GM12864 (cell line): ENCODE data around the gene ACE.

Experiments used
- DNase-seq: peaks from one replicate; pipeline ENCODE4 v3.0.0-alpha.2; 2011; ENCODE audit warnings: low read depth
- H3K4me3 ChIP-seq: 2 replicates; pipeline ENCODE4 v1.5.1; 2011; ENCODE audit warnings: mild to moderate bottlenecking, low read depth, low read length, control low read depth
- TF ChIP-seq, protein P1 (sequence below): IDR thresholded peaks from 2 replicates; pipeline ENCODE4 v1.5.1; 2011; ENCODE audit warnings: low read depth, mild to moderate bottlenecking, moderate library complexity, low read length, control low read depth, inconsistent platforms; ENCODE audit errors: missing control alignments

ACE gene

DNA sequence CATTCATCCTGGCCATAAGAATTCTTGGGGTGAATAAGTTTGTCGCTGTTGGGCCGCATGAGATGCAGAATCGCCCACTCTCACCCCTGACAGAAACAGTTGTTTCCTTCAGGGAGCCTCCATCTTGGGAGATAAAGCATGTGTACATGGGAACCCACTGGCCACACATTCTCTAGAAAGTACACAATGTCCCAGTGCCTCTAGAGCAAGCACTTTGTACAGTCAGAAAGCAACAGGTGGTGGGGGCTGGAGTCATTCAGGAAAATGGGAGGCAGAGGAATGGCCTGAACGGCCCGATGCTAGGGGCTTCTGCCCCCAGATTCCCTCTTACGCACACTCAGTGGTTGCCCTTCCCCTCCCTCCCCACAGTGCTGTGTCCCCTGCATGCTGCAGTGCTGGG lies 16.1 kb downstream of the ACE start:
- DNase-seq, result no peak
- no peak overlapping the region for H3K4me3 ChIP-seq
- TF ChIP-seq, protein P1, sequence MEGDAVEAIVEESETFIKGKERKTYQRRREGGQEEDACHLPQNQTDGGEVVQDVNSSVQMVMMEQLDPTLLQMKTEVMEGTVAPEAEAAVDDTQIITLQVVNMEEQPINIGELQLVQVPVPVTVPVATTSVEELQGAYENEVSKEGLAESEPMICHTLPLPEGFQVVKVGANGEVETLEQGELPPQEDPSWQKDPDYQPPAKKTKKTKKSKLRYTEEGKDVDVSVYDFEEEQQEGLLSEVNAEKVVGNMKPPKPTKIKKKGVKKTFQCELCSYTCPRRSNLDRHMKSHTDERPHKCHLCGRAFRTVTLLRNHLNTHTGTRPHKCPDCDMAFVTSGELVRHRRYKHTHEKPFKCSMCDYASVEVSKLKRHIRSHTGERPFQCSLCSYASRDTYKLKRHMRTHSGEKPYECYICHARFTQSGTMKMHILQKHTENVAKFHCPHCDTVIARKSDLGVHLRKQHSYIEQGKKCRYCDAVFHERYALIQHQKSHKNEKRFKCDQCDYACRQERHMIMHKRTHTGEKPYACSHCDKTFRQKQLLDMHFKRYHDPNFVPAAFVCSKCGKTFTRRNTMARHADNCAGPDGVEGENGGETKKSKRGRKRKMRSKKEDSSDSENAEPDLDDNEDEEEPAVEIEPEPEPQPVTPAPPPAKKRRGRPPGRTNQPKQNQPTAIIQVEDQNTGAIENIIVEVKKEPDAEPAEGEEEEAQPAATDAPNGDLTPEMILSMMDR, result no peak

DNA sequence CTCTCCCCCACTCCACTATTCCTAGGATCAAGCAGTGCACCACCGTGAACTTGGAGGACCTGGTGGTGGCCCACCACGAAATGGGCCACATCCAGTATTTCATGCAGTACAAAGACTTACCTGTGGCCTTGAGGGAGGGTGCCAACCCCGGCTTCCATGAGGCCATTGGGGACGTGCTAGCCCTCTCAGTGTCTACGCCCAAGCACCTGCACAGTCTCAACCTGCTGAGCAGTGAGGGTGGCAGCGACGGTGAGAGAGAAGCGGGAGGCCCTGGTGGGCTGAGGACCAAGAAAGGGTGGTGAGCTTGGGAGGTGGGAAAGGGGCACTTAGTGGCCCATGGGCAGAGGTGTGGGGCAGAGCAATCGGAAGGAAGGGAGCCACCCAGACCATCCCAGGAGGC lies 16.6 kb downstream of the ACE start:
- DNase-seq, result no peak
- TF ChIP-seq, protein P1, result no peak

DNA sequence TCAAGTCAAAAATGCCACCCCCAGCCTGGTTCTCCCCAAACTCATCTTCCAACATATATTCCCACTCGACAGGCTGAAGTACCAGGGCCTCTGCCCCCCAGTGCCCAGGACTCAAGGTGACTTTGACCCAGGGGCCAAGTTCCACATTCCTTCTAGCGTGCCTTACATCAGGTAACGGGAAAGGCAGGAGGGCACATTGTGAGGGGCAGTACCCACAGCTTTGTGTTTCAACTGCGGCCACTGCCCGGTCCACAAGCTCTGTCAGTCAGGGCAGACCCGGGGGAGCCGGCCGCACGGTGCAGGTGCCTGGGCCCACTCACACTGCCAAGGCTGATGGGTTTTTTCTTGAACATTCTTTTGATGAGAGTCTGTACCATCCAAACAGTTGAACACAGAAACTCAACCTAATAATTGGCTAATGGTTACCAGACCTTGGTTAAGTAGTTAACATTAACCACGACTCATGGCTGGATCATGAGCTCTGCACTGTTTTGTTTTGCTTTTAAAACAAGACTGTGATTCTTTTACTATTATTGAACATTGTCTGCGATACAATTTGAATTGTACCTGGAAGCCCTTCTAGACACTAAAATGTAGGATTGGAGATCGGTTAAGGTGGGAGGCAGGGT lies 17.6 kb downstream of the ACE start:
- H3K4me3 ChIP-seq, result no peak overlapping the region
- TF ChIP-seq, protein P1, result no peak
- DNase-seq, result no peak

More for the DNA sequence above, 16.6 kb downstream of the ACE start:
- no peak overlapping the region for H3K4me3 ChIP-seq

DNA sequence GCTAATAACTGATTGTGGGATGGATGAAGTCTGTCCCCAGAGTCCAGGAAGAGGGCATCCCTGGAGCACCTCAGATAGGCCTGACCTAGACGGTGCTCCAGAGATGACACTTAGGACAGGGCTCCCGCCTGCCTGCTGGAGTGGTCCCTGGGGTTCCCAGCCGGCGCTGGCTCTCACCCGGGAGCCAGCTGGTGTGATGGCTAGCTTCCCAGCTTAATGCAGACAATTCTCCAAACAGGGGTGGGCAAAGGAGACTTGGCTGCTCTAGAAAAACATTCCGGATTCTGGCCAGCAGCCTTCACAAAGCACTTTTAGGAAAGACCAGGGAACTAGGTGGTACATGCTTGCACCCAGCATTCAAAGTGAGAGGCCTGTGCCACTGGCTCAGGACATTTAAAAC lies 18.6 kb downstream of the ACE start:
- no peak overlapping the region for H3K4me3 ChIP-seq
- DNase-seq, result no peak
- TF ChIP-seq, protein P1, result no peak

DNA sequence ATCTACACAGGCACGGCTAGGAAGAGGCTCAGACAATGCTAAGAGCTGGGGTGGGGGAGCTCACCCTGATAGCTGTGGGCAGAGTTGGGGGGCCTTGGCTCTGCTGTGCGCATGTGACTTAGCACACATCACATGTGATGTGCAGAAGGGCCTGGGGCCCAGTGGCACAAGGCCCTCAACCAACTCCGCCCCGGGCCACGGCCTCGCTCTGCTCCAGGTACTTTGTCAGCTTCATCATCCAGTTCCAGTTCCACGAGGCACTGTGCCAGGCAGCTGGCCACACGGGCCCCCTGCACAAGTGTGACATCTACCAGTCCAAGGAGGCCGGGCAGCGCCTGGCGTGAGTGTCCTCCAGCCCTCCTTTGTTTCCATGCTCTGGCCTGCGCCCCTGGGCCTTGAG lies 19.3 kb downstream of the ACE start:
- no peak for DNase-seq
- TF ChIP-seq, protein P1, result no peak
- no peak overlapping the region for H3K4me3 ChIP-seq

DNA sequence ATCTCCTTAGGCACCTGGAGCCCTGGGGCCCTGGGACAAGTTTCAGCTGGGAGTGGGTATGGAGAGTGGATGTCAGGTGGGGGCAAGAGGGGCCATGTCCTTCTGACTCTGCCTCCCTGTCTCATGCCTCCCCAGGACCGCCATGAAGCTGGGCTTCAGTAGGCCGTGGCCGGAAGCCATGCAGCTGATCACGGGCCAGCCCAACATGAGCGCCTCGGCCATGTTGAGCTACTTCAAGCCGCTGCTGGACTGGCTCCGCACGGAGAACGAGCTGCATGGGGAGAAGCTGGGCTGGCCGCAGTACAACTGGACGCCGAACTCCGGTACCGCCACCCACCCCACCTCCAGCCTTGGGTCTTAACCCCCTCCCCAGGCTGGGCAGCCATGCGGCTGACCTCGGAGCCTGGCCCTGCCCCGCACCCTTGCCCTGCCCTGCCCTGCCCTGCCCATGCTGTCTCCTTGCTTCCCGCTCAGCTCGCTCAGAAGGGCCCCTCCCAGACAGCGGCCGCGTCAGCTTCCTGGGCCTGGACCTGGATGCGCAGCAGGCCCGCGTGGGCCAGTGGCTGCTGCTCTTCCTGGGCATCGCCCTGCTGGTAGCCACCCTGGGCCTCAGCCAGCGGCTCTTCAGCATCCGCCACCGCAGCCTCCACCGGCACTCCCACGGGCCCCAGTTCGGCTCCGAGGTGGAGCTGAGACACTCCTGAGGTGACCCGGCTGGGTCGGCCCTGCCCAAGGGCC lies 20.0 kb downstream of the ACE start:
- TF ChIP-seq, protein P1, result no peak
- no peak overlapping the region for H3K4me3 ChIP-seq

More for the DNA sequence above, 20.0 kb downstream of the ACE start:
- DNase-seq, result no peak
